CD4-positive, alpha-beta T cell treated with Interleukin-10 for 1 hour (primary cell): ENCODE data around the gene ZNF79.

Source experiments
- DNase-seq: peaks from one replicate; pipeline ENCODE4 v3.0.0-alpha.2; 2020

ZNF79 gene

DNA sequence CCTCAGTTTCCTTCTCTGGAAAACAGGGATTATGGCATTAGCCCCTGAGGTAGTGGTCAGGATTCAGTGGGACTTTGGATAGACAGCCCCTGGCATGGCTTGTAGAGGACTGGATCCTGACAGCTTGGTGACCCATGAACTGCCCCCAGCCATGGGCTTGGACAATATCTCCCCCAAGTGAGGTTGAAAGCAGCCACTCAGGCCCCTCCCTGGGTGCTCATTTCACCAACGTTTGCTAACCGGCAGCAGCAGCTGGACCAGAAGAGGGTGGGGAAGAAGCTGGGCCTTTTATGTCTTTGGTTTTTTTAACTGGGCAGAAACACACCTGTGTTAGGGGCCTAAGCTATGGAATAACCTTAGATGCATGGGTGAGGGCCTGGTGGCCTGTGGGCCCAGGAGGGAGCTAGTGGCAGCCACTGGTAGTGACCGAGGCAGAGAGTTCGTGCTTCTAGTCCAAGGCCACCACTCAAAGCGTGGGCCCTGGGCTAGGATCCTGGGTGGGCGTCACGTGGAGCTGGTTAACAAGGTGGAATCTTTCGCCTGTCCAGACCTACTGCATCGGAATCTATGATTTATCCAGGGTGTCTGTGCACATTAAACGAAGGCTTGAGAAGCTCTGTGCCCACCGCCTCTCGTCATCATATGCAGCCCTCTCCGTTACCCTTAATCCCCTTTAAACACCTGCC, 25.3 kb upstream of the ZNF79 start:
- DNase-seq = no peak

DNA sequence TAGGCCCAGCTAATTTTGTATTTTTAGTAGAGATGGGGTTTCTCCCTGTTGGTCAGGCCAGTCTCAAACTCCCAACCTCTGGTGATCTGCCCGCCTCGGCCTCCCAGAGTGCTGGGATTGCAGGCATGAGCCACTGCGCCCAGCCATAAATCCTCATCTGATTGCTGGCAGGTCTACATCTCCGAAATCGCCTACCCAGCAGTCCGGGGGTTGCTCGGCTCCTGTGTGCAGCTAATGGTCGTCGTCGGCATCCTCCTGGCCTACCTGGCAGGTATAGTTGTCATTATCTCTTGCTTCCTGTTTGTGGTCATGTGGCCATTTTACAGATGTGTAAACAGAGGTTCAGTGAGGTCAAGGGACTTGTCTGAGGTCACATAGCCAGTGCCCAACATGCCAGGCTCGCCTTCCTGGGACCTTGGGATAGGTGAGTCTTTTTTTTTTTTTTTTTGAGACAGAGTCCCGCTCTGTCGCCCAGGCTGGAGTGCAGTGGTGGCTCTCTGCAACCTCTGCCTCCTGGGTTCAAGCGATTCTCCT, 24.4 kb upstream of the ZNF79 start:
- no peak for DNase-seq

DNA sequence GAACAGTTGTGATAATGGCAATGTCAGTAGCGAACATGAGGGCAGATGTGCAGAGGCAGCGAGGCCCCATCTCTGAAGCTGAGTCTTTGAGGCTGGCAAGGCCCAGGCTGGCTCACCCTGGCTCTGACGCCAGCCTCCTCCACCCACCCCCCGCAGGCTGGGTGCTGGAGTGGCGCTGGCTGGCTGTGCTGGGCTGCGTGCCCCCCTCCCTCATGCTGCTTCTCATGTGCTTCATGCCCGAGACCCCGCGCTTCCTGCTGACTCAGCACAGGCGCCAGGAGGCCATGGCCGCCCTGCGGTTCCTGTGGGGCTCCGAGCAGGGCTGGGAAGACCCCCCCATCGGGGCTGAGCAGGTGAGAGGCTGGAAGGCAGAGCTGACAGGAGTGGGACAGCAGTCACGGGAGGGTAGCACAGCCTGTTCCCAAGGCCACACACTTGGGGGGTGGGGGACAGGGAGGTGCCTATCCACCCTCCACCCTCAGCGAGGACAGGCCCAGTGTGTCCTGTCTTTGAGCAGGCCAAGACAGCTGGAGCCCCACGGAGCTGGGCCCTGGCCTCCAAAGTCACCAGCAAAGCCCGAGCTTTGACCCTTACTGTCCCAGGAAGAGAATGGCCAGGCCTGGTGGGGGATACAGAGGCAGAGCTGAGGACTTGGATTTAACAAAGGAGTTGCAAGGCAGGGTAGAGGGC, 21.6 kb upstream of the ZNF79 start:
- no peak for DNase-seq

DNA sequence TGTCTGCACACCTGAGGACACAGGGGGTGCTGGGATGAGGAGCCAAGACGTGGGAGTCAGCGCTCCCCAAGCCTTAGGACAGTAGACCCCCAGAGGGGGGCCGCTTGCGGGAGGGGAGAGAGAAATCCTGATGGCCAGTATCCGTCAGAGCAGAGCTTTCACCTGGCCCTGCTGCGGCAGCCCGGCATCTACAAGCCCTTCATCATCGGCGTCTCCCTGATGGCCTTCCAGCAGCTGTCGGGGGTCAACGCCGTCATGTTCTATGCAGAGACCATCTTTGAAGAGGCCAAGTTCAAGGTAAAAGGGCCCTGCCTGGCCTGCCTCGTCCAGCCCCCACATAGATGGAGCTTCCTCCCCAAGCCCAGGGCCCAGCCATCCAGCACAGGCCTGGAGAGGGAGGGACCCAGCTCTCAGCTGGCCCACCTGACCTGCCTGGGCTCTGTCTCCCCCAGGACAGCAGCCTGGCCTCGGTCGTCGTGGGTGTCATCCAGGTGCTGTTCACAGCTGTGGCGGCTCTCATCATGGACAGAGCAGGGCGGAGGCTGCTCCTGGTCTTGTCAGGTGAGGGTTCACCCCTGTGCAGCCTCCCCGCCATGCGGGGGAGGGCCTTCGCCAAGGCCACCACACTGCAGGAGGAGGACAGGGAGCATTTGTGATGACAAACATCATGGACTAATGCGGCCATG, 20.5 kb upstream of the ZNF79 start:
- no peak for DNase-seq

DNA sequence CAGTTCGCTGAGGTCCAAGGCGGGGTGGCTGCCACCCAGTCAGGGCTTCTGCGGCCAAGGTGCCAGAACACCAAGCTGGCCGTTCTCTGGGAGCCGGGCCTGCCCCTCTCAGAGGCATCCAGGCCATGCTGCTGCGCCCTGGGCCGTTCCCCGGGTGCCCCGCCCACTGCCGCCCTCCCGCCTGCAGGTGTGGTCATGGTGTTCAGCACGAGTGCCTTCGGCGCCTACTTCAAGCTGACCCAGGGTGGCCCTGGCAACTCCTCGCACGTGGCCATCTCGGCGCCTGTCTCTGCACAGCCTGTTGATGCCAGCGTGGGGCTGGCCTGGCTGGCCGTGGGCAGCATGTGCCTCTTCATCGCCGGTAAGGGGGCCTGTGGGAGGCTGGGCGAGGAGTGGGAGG, 19.6 kb upstream of the ZNF79 start:
- no peak for DNase-seq

DNA sequence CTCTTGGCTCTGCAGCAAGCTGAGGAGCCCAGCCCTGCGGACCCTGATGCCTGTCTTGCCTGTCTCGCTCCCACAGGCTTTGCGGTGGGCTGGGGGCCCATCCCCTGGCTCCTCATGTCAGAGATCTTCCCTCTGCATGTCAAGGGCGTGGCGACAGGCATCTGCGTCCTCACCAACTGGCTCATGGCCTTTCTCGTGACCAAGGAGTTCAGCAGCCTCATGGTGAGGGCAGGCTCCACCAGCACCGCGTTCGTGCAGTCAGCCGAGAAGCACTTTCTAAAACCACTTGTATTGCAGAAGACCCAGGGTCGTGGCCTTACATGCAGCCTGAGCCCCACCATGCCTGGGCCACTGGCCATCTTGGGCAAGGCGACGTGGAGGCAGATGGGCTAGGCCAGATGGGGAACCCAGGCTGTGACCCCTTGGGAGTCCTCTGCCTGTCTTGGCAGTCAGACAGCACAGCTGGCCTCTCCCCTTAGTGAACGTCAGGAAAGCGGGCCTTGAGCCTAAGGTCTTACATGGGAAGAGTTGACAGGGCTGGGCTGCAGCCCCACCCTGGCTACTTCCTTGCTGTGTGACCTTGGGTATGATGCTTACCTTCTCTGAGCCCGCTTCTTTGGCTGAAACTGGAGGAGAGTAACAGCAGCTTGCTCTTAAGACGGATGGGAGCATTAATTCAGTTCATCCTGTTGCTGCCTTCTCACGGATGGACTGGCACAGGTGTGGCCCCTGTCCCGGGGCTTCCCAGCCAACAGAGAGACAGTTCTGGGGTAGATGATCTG, 18.6 kb upstream of the ZNF79 start:
- no peak for DNase-seq

DNA sequence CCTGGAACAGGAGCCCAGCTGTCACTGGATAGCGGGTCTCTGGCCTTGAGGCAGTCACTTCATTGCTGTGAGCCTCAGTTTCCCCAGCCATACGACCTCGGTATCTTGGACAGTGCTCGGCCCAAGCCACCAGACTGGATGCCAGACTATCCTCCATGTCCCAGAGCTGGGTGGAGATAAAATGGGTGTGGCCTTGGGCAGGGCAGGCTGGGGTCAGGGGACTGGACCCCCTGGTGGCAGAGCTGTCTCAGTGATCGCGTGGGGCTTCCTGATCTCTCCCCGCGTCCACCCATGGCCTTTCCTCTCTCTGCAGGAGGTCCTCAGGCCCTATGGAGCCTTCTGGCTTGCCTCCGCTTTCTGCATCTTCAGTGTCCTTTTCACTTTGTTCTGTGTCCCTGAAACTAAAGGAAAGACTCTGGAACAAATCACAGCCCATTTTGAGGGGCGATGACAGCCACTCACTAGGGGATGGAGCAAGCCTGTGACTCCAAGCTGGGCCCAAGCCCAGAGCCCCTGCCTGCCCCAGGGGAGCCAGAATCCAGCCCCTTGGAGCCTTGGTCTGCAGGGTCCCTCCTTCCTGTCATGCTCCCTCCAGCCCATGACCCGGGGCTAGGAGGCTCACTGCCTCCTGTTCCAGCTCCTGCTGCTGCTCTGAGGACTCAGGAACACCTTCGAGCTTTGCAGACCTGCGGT, 17.2 kb upstream of the ZNF79 start:
- no peak for DNase-seq

DNA sequence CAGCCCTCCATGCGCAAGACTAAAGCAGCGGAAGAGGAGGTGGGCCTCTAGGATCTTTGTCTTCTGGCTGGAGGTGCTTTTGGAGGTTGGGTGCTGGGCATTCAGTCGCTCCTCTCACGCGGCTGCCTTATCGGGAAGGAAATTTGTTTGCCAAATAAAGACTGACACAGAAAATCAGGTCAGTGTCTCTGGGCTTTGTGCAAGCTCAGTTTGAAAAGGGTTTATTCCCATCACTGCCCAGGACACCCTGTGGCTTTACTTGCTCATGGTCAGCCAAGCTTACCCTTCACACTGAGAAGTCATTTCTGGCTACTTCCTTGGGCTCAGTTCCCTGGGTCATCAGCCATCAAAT, 16.7 kb upstream of the ZNF79 start:
- DNase-seq = no peak

DNA sequence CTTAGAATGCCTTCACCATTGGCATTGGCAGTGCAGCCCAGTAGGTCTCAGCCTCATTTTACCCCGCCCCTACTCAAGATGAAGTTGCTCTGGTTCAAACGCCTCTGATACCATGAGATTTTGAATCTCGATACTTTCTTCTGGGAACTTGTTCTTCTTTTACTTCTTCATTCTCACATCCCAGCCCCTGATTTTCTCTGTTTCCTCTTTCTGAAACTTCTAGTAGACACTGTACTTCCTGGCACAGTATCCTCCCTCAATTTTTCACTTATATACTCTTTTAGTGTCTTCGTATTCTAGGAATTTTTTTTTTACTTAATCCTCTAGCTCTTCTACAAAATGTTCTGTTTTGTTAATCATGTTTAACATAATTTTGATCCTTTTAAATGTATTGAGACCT, 13.1 kb upstream of the ZNF79 start:
- DNase-seq = no peak

DNA sequence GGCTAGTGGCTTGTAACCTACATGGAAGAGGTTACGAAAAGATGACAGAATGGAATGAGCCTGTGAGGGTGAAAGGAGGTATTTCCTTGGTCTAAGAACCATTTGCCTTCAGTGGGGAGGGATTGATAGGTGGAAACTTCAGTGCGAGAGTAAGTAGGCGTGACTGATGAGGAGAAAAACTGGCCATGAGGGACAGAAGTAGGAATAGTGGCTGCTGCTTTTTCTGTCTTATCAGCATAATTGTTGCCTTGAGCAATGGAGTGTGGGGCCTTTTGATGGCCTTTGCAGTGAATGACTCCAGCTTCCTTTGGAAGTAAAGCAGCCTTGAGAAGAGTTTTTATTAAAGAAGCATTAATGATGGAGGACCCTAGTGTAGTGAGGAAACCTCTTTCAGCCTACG, 9.0 kb upstream of the ZNF79 start:
- DNase-seq = no peak

DNA sequence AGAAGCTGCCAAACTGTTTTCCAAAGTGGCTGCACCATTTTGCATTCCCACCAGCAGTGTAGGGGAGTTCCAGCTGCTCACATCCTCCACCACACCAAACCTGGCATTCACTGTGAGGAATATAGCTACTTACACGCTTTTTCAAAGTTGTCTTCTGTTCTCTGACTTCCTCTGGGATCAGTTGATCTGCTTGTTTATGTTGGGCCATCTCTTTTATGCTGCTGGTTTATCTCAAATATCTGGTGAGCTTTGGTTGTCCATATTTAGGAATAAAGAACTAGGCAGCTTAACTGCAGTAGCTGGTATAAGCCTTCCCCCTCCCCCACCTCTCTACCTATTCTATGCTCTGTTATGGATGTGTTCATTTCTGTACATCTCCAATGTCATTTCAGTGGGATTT, 8.5 kb upstream of the ZNF79 start:
- no peak for DNase-seq

DNA sequence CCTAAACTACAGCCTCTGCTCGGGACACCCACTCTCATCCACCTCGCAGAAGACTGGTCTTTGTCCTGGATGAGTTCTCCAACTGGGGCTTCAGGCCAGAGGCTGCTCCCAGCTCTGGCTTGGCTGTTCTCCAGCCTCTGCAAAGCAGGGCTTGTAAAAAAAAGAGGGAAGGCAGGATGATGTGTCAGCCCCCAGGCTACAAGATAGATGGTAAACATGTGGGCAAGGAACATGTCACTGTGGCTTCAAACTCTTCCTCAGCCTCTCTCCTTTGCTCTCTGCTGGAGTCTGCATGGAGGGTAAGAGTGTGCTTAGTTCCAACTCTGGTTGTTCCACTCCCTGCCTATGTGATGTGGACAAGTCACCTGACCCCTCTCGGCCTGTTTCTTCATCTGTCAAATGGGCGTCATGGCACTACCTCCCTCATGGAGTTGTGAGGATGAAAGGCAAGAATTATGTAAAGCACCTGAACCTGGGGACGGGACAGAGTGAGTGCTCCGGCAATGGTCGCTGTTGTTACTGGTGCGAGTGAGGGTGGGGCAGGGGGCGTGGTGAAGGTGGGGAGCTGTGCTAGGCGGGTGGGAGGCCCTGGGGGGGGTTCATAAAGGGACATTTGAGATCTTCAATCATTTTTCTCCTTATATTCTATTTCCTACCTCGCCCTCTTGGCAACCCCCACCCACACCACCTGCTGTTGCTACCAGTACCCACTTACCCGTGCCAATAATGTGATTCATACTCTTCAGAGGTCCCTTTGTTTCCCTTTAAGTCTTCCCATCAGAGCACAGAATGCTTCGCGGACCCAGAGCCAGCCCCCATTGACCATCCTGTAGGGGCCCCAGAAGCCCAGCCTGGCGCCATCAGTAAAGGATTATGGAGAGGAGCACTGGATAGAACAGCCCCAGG, 6.8 kb upstream of the ZNF79 start:
- no peak for DNase-seq

DNA sequence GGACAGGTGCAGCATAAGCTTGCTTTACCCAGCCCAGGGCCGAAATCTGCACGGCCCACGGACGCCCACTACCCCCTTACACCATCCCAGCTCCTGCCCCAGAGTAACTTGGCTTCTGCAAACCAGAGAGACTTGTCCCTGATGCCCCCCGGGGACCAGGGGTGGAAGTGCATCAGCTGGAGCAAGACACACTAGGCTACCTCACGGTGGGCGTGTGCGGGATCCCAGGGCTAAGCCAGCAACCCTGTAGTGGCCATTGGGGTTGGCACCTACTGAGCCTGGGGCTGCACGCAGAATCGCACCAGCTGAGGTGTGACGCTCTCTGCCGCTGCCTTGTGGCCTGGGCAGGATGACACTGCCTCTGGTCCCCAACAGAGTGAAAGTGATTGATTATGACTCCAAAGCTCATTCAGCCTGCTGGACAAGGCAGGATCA, 6.1 kb upstream of the ZNF79 start:
- peak; percentile 50 for DNase-seq

DNA sequence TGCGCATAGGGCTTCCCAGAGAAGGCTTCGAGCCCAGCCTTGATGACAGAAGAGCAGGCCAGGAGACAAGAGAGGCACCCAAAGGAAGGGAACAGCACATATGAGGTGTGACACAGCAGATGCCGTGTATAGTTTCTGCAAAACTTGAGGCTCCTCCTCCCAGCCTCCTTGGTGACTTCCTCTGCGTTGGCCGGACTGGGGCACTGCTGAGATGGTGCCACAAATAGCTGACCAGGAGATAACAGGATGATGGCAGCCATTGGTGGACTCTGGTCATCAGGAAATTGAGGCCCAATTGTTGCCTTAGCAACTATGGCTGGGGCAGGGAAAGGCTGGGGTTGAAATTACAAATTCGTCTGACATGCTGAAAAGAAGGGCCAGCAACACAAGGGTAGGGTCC, 4.8 kb upstream of the ZNF79 start:
- no peak for DNase-seq

DNA sequence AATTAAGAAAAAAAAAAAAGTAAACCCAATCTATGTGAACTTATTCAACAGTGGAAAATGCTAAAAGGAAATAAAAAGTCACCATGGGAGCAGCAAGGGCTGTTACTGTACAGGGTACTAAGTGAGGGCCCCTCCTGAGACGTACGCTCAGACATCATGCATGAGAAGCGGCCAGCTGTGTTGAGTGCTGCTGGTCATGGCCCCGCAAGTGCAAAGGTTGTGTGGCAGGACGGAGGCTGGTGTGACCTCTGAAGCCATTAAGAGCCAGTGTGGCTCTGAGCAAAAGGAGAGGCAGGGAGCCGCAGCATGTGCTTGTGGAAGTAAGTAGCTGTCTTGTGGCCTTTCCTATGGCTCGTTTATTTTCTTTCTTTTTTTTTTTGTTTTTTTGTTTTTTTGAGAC, 3.1 kb upstream of the ZNF79 start:
- DNase-seq = no peak

DNA sequence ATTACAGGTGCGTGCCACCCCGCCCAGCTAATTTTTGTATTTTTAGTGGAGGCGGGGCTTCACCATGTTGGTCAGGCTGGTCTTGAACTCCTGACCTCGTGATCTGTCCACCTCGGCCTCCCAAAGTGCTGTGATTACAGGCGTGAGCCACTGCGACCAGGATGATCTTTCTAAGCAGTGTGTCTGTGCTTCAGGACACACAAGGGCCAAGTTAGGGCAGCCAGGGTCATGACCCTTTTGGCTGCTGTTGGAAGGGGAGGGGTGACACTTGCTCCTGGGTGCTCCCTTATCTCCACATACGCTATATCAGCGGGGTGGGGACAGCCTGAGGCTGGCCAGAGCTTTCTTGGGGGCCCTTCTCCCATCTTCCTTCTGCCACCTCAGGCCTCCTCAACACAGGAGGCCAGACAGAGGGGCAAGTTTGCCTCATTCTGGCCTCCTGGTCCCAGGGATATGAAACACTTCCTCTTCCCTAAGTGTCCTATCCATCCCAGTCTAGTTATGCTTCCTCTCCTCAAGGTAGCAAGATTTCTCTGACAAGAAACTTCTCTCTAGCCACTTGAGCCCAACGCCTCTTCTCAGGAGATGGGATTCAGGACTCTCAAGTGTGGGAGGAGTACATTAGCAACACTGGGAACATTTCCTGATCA, 1.9 kb upstream of the ZNF79 start:
- DNase-seq = no peak

DNA sequence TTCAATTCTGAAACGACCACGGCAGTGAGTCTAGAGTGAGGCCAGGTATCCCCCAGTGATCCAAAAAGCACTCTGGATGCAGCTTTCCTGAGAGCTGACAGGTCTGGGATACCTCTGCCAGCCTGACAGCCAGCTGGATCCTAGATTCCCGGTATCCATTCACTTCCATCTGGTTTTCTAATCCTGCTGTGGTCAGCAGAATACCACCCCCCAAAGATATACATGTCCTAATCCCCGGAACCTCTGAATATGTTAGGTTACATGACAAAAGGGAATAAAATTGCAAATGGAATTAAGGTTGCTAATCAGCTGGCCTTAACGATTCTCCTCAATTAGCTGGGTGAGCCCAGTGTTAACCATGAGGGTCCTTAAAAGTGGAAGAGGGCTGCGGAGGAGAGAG, 1.4 kb upstream of the ZNF79 start:
- no peak for DNase-seq

DNA sequence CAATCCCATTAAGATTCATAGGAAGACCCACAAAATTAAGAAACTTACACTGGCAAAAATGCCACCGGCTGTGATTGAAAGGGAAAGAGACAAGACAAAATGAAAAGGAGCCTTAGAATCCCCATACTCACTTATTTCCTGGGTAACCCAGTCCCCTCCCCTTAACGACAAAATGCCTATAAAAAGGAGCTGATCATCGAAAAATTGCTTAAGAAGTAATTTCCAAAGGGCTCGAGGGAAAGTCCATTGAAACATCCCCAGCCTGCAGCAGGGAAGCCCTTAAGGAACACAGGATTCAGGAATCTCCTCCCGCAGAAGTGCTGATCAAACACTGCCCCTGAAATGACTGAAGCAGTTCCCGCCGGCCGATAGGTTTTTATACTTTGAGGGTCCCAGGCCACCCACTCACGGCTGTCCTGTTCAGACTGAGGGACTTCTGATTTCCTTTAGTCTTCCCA, 677 bp upstream of the ZNF79 start:
- no peak for DNase-seq

DNA sequence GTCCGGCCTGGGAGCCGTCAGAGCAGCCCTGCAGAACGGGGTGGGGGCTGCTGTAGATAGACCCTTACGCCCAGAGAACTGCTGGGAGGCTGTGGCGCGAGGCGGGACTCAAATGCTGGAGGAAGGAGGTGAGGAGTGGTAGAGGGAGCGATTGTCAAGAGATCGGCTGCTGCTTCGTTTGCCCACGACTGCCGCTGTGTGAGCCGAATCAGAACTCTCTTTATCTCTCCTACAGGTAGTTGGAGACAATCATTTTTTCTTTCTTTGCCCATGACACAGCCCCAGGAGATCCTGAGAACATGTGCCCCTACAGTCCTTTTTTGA, 456 bp downstream of the ZNF79 start:
- no peak for DNase-seq

DNA sequence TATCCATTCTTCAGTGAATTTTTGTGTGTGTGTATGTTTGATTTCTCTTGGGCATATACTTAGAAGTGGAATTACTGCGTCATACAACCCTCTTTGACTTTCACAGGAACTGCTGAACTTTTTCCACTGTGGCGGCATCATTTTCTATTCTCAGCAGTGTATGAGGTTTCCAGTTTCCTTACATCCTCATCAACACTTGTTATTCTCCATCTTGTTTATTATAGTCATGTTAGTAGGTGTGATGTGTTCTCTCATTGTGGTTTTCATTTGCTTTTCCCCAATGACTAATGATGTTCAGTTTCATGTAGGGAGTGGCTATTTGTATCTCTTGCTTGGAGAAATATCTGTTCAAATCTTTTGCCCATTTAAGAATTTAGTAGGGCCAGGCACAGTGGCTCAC, 2.6 kb downstream of the ZNF79 start:
- no peak for DNase-seq

DNA sequence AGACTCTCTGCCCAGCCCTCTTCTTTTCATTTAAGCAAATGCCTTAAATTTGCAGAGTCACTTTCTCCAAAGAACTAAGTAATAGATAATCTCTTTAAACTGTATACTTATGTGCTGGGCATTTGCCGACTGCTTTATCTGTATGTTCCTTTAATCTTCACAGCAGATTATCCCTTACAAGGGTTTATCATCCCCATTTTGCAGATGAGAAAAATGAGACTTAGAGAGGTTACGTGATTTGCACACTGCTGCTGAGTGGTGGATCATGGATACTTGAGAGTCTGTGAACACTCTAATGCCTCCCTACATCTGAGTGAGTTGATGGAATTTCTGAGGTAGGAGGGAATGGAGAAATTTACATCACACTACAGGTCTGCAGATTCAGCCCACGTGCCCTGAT, 4.2 kb downstream of the ZNF79 start:
- DNase-seq = no peak
